ENCODE results near the gene HINFP. TPM values are rescaled to one million over a fixed set of nuclear protein-coding genes. Genes with fewer than 3 reads are reported as not detected.

The HINFP gene
- total and polyA plus RNA-seq, 9 of the 15 experiments (the other 6 are each of a cell fraction or from before 2014, with no cell fraction given) = 13.8 to 34.1 (median 22.5) TPM

DNA sequence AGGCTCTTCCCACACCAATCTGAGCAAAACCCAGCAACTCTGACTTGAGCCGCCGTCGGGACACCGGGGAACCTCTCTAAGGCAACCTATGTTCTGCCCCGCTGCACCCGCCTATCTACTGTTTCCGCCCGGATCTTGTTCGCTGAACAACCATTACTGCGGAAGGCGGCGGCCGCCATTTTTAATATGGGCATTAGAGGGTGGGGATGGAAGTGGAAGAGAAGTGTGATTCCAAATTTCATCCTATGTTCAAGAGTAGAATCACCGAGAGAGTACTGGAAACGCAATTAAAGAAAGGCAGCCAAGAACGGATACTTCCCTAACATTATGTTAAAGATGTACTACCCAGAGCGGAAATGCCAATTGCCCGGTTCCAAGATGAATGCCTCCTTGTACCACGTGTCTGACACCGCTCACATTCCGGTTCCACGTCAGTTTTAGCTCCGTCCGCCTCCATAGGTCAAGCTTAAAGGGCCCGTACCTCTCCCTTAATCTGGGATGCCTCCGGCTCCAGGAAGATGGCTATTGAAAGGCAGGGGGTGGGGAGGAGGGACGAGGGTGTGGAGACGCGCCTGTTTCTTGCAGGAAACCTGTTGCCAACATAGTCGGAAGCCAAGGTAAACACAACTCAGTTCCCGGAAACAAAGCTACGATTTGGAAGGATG is 19.5 kb upstream of the HINFP start, which contains the start of gene DPAGT1 (continued):
- TF ChIP-seq, protein P1, sequence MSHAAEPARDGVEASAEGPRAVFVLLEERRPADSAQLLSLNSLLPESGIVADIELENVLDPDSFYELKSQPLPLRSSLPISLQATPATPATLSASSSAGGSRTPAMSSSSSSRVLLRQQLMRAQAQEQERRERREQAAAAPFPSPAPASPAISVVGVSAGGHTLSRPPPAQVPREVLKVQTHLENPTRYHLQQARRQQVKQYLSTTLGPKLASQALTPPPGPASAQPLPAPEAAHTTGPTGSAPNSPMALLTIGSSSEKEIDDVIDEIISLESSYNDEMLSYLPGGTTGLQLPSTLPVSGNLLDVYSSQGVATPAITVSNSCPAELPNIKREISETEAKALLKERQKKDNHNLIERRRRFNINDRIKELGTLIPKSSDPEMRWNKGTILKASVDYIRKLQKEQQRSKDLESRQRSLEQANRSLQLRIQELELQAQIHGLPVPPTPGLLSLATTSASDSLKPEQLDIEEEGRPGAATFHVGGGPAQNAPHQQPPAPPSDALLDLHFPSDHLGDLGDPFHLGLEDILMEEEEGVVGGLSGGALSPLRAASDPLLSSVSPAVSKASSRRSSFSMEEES (CRISPR knock-in tag; IDR thresholded peaks at IDR 0.05) = peak; percentile 23; the same call in 1 of the 2 replicates
- TF ChIP-seq ZNF175 (CRISPR knock-in tag; IDR thresholded peaks at IDR 0.05; ENCODE audit: low read depth) = peak; percentile 83
- no peak for TF ChIP-seq ZC3H11A (IDR thresholded peaks at IDR 0.05; ENCODE audit: low read depth, low read length)
- TF ChIP-seq ILK (tag; IDR thresholded peaks at IDR 0.05; ENCODE audit: borderline replicate concordance, low read depth) = no peak
- TF ChIP-seq, protein P2, sequence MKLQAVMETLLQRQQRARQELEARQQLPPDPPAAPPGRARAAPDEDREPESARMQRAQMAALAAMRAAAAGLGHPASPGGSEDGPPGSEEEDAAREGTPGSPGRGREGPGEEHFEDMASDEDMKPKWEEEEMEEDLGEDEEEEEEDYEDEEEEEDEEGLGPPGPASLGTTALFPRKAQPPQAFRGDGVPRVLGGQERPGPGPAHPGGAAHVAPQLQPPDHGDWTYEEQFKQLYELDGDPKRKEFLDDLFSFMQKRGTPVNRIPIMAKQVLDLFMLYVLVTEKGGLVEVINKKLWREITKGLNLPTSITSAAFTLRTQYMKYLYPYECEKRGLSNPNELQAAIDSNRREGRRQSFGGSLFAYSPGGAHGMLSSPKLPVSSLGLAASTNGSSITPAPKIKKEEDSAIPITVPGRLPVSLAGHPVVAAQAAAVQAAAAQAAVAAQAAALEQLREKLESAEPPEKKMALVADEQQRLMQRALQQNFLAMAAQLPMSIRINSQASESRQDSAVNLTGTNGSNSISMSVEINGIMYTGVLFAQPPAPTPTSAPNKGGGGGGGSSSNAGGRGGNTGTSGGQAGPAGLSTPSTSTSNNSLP (IDR thresholded peaks at IDR 0.05; ENCODE audit: borderline replicate concordance, low read depth, low read length) = no peak
- TF ChIP-seq, protein P3, sequence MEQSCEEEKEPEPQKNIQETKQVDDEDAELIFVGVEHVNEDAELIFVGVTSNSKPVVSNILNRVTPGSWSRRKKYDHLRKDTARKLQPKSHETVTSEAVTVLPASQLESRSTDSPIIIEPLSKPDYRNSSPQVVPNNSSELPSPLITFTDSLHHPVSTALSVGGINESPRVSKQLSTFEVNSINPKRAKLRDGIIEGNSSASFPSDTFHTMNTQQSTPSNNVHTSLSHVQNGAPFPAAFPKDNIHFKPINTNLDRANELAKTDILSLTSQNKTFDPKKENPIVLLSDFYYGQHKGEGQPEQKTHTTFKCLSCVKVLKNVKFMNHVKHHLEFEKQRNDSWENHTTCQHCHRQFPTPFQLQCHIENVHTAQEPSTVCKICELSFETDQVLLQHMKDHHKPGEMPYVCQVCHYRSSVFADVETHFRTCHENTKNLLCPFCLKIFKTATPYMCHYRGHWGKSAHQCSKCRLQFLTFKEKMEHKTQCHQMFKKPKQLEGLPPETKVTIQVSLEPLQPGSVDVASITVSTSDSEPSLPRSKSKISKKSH (CRISPR knock-in tag; IDR thresholded peaks at IDR 0.05) = no peak
- TF ChIP-seq, protein P4, sequence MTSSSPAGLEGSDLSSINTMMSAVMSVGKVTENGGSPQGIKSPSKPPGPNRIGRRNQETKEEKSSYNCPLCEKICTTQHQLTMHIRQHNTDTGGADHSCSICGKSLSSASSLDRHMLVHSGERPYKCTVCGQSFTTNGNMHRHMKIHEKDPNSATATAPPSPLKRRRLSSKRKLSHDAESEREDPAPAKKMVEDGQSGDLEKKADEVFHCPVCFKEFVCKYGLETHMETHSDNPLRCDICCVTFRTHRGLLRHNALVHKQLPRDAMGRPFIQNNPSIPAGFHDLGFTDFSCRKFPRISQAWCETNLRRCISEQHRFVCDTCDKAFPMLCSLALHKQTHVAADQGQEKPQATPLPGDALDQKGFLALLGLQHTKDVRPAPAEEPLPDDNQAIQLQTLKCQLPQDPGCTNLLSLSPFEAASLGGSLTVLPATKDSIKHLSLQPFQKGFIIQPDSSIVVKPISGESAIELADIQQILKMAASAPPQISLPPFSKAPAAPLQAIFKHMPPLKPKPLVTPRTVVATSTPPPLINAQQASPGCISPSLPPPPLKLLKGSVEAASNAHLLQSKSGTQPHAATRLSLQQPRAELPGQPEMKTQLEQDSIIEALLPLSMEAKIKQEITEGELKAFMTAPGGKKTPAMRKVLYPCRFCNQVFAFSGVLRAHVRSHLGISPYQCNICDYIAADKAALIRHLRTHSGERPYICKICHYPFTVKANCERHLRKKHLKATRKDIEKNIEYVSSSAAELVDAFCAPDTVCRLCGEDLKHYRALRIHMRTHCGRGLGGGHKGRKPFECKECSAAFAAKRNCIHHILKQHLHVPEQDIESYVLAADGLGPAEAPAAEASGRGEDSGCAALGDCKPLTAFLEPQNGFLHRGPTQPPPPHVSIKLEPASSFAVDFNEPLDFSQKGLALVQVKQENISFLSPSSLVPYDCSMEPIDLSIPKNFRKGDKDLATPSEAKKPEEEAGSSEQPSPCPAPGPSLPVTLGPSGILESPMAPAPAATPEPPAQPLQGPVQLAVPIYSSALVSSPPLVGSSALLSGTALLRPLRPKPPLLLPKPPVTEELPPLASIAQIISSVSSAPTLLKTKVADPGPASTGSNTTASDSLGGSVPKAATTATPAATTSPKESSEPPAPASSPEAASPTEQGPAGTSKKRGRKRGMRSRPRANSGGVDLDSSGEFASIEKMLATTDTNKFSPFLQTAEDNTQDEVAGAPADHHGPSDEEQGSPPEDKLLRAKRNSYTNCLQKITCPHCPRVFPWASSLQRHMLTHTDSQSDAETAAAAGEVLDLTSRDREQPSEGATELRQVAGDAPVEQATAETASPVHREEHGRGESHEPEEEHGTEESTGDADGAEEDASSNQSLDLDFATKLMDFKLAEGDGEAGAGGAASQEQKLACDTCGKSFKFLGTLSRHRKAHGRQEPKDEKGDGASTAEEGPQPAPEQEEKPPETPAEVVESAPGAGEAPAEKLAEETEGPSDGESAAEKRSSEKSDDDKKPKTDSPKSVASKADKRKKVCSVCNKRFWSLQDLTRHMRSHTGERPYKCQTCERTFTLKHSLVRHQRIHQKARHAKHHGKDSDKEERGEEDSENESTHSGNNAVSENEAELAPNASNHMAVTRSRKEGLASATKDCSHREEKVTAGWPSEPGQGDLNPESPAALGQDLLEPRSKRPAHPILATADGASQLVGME (CRISPR knock-in tag; IDR thresholded peaks at IDR 0.05) = peak; percentile 36; the same call in 1 of the 2 replicates
- no peak for TF ChIP-seq SAFB (IDR thresholded peaks at IDR 0.05; ENCODE audit: borderline replicate concordance, low read depth, low read length)
- TF ChIP-seq ZNF75A (CRISPR knock-in tag; IDR thresholded peaks at IDR 0.05) = no peak
- no peak for TF ChIP-seq ZNF408 (CRISPR knock-in tag; IDR thresholded peaks at IDR 0.05; ENCODE audit: low read depth)
- TF ChIP-seq OTX1 (CRISPR knock-in tag; IDR thresholded peaks at IDR 0.05) = 0 out of 2 replicates have a peak, but pooled peaks have one; percentile 36
- no peak for TF ChIP-seq MTA2 (IDR thresholded peaks at IDR 0.05; ENCODE audit: low read depth)
- TF ChIP-seq POLR2AphosphoS5 (IDR thresholded peaks at IDR 0.05; ENCODE audit: control insufficient read depth, insufficient read depth, low read depth, low read length) = no peak
- TF ChIP-seq RBM39 (optimal IDR thresholded peaks at IDR 0.05; ENCODE audit: low read depth, low read length) = no peak
- TF ChIP-seq, protein P5, sequence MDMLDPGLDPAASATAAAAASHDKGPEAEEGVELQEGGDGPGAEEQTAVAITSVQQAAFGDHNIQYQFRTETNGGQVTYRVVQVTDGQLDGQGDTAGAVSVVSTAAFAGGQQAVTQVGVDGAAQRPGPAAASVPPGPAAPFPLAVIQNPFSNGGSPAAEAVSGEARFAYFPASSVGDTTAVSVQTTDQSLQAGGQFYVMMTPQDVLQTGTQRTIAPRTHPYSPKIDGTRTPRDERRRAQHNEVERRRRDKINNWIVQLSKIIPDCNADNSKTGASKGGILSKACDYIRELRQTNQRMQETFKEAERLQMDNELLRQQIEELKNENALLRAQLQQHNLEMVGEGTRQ (CRISPR knock-in tag; IDR thresholded peaks at IDR 0.05) = peak; percentile 87
- TF ChIP-seq CBX1 (IDR thresholded peaks at IDR 0.05; ENCODE audit: low read depth) = no peak
